Choroid plexus epithelial cell (primary cell): ENCODE measurements around the gene OSBPL2.
A peak's percentile ranks its signal among the peaks of the same experiment; 100 is the strongest.

Experiments
- DNase-seq: peaks from one replicate; pipeline ENCODE4 v3.0.0-alpha.2; 2010; ENCODE audit warnings: low read depth
- H3K4me3 ChIP-seq: 2 replicates; pipeline ENCODE4 v1.5.1; 2011; ENCODE audit warnings: low read depth, mild to moderate bottlenecking, control low read depth, low read length, moderate library complexity
- CTCF ChIP-seq: conservative IDR thresholded peaks from 2 replicates; pipeline ENCODE4 v1.5.1; 2011; ENCODE audit warnings: low read depth, mild to moderate bottlenecking, control low read depth, inconsistent platforms, low read length, moderate library complexity

OSBPL2 gene

GRCh38 chr20:62219101-62219991, 19.0 kb upstream of the OSBPL2 start:
- H3K4me3 ChIP-seq, result no peak overlapping the region
- TF ChIP-seq CTCF, result no peak
- peak; percentile 23 for DNase-seq

- peak within 1 kb of the TSS; percentile 29 for H3K4me3 ChIP-seq
- TF ChIP-seq CTCF, result no peak
- DNase-seq, result peak; percentile 26
These were observed 18.2 kb upstream of the OSBPL2 start, which contains the start of gene HRH3 for GRCh38 chr20:62219992-62220665. HRH3 (minus strand) TSS chr20:62220278; CDS start chr20:62219970, 308 bp downstream.

DNA sequence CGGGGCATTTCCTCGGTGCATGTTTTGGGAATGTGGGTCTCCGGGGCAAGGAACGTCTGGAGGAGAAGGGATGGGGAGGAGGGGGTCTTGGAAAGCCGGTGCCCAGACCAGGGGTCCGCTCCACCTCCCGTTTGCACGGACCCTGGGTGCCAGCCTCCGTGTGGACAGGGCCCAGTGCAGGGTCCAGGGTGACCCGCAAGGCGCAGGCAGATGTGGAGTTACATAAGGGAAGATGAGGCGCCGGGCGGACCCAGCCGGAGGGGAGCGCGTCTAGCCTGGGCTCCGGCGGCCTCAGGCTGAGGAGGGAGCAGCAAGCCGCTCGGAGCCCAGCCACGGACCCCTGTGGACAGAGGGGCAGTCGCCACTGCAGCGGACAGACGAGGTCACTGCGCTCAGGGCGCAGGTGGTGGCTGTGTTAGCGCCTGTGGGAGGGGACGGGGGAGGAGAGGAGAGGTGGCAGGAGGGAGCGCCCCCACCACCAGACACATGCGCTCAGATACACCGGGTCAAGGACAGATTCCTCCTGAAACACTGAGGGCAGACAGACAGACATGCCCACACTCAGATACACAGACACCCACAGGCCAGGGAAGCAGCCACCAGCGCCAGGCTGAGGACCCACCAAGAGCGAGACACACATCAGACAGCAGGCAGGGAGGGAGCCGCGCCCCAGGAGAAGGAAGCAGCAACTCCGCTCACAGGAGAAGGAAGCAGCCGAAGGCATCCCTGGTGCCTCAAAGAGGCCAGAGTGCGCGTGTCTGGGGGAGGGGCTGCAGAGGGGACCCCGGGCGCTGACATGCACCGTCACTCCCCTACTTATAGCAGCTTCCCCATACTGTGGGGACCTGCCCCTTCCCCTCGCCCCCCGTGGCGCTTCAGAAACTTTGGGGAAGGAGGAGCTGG, 17.4 kb upstream of the OSBPL2 start:
- no peak overlapping the region for H3K4me3 ChIP-seq
- TF ChIP-seq CTCF, result no peak
- DNase-seq, result no peak

GRCh38 chr20:62222266-62222850, 16.0 kb upstream of the OSBPL2 start:
- H3K4me3 ChIP-seq, result no peak overlapping the region
- no peak for TF ChIP-seq CTCF
- no peak for DNase-seq

GRCh38 chr20:62222972-62223371, 15.3 kb upstream of the OSBPL2 start:
- H3K4me3 ChIP-seq, result no peak overlapping the region
- no peak for TF ChIP-seq CTCF
- no peak for DNase-seq

DNA sequence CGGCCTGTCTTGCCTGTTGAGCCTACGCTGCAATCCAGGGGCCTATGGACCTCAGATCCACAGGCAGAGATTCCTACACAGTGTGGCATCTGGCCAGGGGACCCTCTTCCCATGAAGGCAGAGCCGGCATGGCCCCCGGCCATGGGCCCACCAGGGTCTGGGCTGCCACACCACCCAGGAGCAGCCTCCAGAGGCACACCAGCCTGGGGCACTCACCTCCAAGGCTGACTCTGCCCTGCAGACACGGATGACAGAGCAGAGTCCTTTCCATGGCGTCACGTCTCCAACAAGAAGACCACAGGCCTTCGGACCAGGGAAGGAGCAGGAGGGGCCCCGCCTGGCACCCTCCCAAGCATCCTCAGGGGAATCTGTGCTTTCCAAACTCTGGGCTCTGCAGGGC, 14.8 kb upstream of the OSBPL2 start:
- no peak for TF ChIP-seq CTCF
- no peak overlapping the region for H3K4me3 ChIP-seq
- DNase-seq, result no peak
